ENCODE results near the gene ZCCHC14. TPM values are rescaled to one million over a fixed set of nuclear protein-coding genes. Genes with fewer than 3 reads are reported as not detected.

The ZCCHC14 gene
- polyA plus RNA-seq, 1 donor (not counting 4 experiments of a cell fraction or from before 2014, with no cell fraction given), result 3.6 TPM

GRCh38 chr16:87463722-87464690, 28.8 kb downstream of the ZCCHC14 start:
- H3K79me2 ChIP-seq (ENCODE audit: control insufficient read depth, insufficient read depth, low read length), result peaks cover 10% of the 10 kb centered on the region

GRCh38 chr16:87461466-87461991, 31.3 kb downstream of the ZCCHC14 start:
- peaks cover 37% of the 10 kb centered on the region for H3K4me1 ChIP-seq (ENCODE audit: control insufficient read depth, extremely low read depth, insufficient read depth, low read length)
- H3K9me3 ChIP-seq (ENCODE audit: control insufficient read depth, low read depth, low read length), result no peaks in the 10 kb centered on the region
- peak; percentile 69 to 80 (median 77) for TF ChIP-seq CTCF (optimal IDR thresholded peaks at IDR 0.05 in 1 of 3, IDR thresholded peaks at IDR 0.05 in 1 of 3, conservative IDR thresholded peaks at IDR 0.05 in 1 of 3; ENCODE audit: extremely low read depth in 1 of 3, insufficient read depth in 2 of 3, low read length in 3 of 3)
- TF ChIP-seq EZH2 (IDR thresholded peaks at IDR 0.05; ENCODE audit: low read length), result no peak
- H3K9me1 ChIP-seq (ENCODE audit: control insufficient read depth, extremely low read depth, insufficient read depth, low read length), result no peaks in the 10 kb centered on the region
- DNase-seq (ENCODE audit: low read depth, low spot score), result peak; percentile 87
- H4K20me1 ChIP-seq (ENCODE audit: control insufficient read depth, extremely low read depth, insufficient read depth, low read length), result no peaks in the 10 kb centered on the region
- dilution Hi-C loops (cut with MboI; ENCODE audit: extremely low pct_ligation_motif_present, low sequenced_read_pairs), result no loop called here
- FAIRE-seq, result peak; percentile 89
- H3K79me2 ChIP-seq (ENCODE audit: control insufficient read depth, insufficient read depth, low read length), result peaks cover 8% of the 10 kb centered on the region
- H3K4me2 ChIP-seq (ENCODE audit: control insufficient read depth, extremely low read depth, insufficient read depth, low read depth, low read length), result peak overlapping the region; percentile 80
- peak overlapping the region; percentile 20 for H2AFZ ChIP-seq (ENCODE audit: control insufficient read depth, low read length)
- H3K4me3 ChIP-seq (ENCODE audit: control insufficient read depth in 2 of 3, extremely low read depth in 1 of 3, insufficient read depth in 2 of 3, low read depth in 1 of 3, low read length in 3 of 3), result peak overlapping the region in 1 of 3 experiments; percentile 53
- H3K9ac ChIP-seq (ENCODE audit: control insufficient read depth, extremely low read depth, insufficient read depth, low read length), result peak overlapping the region; percentile 4
- H3K36me3 ChIP-seq (ENCODE audit: control insufficient read depth in 2 of 2, extremely low read depth in 1 of 2, insufficient read depth in 2 of 2, low read length in 2 of 2), result peaks cover 2 to 3% of the 10 kb centered on the region in 2 experiments
- peak overlapping the region; percentile 33 for H3K27ac ChIP-seq (ENCODE audit: control insufficient read depth, insufficient read depth, low read length)
- no peaks in the 10 kb centered on the region for H3K27me3 ChIP-seq (ENCODE audit: control insufficient read depth, extremely low read depth, insufficient read depth, low read length)

More at GRCh38 chr16:87463722-87464690, 28.8 kb downstream of the ZCCHC14 start:
- dilution Hi-C loops (cut with MboI; ENCODE audit: extremely low pct_ligation_motif_present, low sequenced_read_pairs), result no loop called here
- Histone ChIP-seq H3K9me3 (ENCODE audit: control insufficient read depth, low read depth, low read length) (no peaks in the 10 kb centered on the region), H3K27ac (ENCODE audit: control insufficient read depth, insufficient read depth, low read length) (no peak overlapping the region), H3K27me3 (ENCODE audit: control insufficient read depth, extremely low read depth, insufficient read depth, low read length) (no peaks in the 10 kb centered on the region), H3K4me1 (ENCODE audit: control insufficient read depth, extremely low read depth, insufficient read depth, low read length) (peaks cover 20% of the 10 kb centered on the region), H3K4me2 (ENCODE audit: control insufficient read depth, extremely low read depth, insufficient read depth, low read depth, low read length) (no peak overlapping the region), H2AFZ (ENCODE audit: control insufficient read depth, low read length) (no peak overlapping the region), H4K20me1 (ENCODE audit: control insufficient read depth, extremely low read depth, insufficient read depth, low read length) (no peaks in the 10 kb centered on the region), H3K4me3 (ENCODE audit: control insufficient read depth in 2 of 3, extremely low read depth in 1 of 3, insufficient read depth in 2 of 3, low read depth in 1 of 3, low read length in 3 of 3) (no peak overlapping the region), H3K9ac (ENCODE audit: control insufficient read depth, extremely low read depth, insufficient read depth, low read length) (no peak overlapping the region), H3K36me3 (ENCODE audit: control insufficient read depth in 2 of 2, extremely low read depth in 1 of 2, insufficient read depth in 2 of 2, low read length in 2 of 2) (no peaks in the 10 kb centered on the region), H3K9me1 (ENCODE audit: control insufficient read depth, extremely low read depth, insufficient read depth, low read length) (no peaks in the 10 kb centered on the region)
- DNase-seq (ENCODE audit: low read depth, low spot score) (no peak), FAIRE-seq (no peak)
- TF ChIP-seq EZH2 (IDR thresholded peaks at IDR 0.05; ENCODE audit: low read length), result no peak
- no peak for TF ChIP-seq CTCF (optimal IDR thresholded peaks at IDR 0.05 in 1 of 3, IDR thresholded peaks at IDR 0.05 in 1 of 3, conservative IDR thresholded peaks at IDR 0.05 in 1 of 3; ENCODE audit: extremely low read depth in 1 of 3, insufficient read depth in 2 of 3, low read length in 3 of 3)

Measured in keratinocyte (primary cell).